Fibroblast of mammary gland (primary cell): ENCODE results near the gene TNFAIP8L1.
"Not testable (repeated sequence)": the region's sequence is repeated elsewhere in the genome, so short reads cannot be mapped to it uniquely, and the experiment has no call there.

Source experiments
- DNase-seq: peaks from one replicate; pipeline ENCODE4 v3.0.0-alpha.2; 2010; ENCODE audit warnings: low read depth
- H3K4me3 ChIP-seq: 2 replicates; pipeline ENCODE4 v1.5.1; 2011; ENCODE audit warnings: low read depth, mild to moderate bottlenecking, low read length, moderate library complexity; ENCODE audit not compliant: control insufficient read depth
- TF ChIP-seq, protein P1 (sequence below): conservative IDR thresholded peaks from 2 replicates; pipeline ENCODE4 v1.5.1; 2011; ENCODE audit warnings: low read depth, low read length, inconsistent platforms; ENCODE audit not compliant: control insufficient read depth, insufficient read depth

TNFAIP8L1 gene

DNA sequence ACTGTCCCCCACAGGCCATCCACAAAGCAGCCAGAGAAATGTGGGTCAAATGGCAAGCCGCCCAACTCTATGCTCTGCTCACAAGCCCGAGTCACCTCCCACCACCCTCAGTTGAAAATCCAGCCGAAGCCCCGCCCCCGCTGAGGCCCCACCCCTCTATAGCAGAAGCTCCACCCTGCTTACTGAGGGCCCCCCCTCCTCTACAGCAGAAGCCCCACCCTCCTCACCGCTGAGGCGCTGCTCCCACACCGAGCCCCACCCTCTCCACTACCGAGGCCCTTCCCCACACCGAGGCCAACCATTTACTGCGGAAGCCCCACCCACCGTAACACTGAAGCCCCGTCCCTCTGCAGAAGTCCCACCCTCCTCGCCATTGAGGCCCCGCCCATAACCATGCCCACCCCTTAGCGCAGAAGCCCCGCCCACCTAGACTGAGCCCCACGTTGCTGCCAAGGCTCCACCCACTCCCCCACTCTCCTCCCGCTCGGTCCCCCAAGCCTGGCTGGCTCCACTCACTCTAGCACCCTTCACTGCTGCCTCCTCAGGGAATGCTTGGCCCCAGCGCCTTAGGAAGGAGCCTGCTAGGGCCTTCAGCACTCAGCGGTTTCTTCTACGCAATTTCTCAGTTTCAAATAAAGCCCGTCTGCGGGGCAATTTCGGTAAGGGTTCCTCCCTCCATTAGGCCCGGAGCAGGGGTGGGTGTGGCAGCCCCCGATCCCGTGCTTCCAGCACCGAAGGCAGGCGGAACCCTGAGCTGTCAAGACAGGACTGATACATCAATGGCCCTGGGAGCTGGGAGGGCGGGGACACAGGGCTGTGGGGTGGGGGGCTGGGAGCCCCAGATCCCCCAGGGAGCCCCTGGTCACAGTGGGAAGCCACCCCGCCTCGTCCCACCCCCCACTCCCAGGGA lies 39.8 kb downstream of the TNFAIP8L1 start:
- DNase-seq: peak; percentile 55
- no peak overlapping the region for H3K4me3 ChIP-seq
- TF ChIP-seq, protein P1, sequence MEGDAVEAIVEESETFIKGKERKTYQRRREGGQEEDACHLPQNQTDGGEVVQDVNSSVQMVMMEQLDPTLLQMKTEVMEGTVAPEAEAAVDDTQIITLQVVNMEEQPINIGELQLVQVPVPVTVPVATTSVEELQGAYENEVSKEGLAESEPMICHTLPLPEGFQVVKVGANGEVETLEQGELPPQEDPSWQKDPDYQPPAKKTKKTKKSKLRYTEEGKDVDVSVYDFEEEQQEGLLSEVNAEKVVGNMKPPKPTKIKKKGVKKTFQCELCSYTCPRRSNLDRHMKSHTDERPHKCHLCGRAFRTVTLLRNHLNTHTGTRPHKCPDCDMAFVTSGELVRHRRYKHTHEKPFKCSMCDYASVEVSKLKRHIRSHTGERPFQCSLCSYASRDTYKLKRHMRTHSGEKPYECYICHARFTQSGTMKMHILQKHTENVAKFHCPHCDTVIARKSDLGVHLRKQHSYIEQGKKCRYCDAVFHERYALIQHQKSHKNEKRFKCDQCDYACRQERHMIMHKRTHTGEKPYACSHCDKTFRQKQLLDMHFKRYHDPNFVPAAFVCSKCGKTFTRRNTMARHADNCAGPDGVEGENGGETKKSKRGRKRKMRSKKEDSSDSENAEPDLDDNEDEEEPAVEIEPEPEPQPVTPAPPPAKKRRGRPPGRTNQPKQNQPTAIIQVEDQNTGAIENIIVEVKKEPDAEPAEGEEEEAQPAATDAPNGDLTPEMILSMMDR: no peak

DNA sequence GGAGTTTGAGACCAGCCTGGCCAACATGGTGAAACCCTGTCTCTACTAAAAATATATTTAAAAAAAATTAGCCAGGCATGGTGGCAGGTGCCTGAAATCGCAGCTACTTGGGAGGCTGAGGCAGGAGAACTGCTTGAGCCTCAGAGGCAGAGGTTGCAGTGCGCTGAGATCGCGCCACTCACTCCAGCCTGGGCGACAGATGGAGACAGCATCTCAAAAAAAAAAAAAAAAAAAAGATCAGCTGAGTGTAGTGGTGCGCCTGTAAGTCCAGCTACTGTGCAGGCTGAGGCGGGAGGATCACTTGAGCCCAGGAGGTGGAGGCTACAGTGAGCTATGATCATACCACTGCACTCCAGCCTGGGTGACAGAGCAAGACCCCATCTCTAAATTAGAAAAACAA lies 40.7 kb downstream of the TNFAIP8L1 start:
- not testable (repeated sequence) for H3K4me3 ChIP-seq, DNase-seq

DNA sequence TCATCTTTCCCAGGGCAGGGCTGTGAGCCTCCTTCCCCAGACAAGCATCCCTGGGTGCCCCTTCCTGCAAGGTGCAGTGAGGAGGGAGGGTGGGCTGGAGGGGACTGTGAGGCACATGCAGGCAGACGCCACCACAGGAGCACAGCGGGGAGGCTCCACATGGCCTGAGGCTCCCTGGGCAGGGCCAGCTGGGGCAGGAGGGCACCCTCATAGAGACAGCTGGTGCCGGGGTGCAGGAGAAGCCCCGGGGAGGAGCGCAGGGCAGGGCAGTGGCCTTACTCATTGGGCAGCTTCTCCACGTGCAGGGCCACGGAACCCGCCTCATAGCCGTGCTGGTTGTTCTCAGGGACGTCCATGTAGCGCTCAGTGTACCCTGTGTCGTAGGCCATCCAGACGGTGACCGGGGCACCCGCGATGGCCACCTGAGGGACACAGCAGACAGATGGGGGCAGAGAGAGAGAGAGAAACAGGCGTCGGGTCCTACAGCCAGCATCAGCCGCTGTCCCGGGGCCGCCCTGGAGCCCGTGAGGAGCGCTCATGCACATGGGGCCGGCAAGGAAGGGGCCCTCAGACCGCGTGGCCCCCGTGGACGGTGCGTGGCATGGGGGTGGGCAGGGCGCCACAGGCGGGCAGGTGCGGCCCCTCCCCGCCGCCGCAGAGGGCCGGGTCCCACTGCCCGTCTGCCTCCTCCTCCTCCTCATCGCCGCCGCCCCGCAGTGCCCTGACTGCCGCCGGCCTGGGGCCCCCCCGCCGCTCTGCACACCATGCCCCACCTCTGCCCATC lies 43.3 kb downstream of the TNFAIP8L1 start:
- TF ChIP-seq, protein P1: no peak
- H3K4me3 ChIP-seq: no peak overlapping the region
- no peak for DNase-seq

DNA sequence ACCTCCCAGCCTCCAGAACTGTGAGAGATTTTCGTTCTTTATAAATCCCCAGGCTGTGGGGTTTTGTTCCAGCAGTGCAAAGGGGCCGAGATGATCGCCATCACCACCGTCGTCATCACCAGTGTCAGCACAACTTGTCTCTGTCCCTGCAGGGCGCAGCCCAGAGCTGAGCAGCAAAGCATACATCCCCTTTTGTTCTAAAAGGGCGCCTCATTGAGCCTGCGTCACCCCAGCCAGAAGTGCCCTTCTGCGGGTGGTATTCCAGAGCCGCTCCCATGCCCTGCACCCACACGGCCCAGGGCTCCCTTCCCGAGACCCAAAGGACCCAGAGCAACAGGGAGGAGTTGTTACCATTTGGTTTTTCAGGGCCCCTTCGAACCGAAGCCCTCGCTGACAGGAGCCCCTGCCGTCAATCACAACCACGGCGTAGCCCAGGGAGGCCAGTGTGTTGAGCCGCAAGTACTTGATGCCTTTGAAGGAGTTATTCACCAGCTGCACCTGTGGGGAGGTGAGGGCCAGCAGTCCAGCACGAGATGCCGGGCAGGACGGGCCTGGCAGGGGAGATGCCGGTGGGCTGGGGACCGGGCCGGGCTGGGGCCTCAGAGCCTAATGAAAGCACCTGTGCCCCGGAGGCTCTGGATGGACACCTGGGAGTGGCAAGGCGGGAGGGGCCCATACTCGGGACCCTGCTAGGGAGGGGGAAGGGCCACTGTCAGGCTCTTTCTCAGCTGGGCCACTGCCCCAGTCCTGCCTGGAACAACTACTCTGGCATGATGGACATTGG lies 45.2 kb downstream of the TNFAIP8L1 start:
- TF ChIP-seq, protein P1: no peak
- no peak overlapping the region for H3K4me3 ChIP-seq
- DNase-seq: no peak

DNA sequence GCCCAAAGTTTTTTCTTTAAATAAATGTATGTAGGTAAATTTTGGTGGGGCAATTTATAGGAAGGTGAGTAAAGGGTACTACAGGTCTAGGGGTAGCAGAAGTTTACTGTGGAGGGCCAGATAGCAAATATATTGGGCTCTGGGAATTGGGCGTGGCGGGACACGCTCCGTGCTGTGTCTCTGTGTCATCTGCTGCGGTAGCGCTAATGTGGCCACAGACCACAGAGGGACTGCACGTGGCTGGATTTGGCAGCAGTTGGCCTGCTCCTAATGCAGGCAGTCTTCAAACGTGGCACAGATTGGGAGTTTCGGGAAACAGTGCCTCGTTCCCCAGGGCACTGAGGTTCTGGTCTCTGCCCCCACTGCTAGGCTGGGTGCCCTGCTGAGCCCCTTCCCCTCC lies 47.4 kb downstream of the TNFAIP8L1 start:
- TF ChIP-seq, protein P1: no peak
- DNase-seq: no peak

DNA sequence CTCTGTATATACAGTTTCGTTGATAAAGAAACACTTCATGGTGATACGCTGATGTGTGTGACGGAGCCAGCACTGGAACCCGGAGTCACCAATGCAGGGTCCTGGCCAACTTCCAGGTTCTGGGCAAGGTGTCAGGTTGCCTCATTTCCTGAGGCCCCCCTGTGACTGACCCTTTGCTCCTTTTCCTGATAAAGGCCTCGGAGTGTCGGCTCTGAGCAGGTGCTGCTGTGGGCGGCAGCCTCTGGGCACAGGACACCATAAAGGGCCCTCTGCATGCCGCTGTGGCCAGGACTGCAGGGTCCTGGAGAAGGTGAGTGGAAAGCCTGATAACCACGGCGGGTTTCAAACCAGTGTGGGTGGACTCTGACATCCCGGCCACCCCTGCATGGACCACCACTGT lies 48.1 kb downstream of the TNFAIP8L1 start:
- TF ChIP-seq, protein P1: no peak
- DNase-seq: no peak
- no peak overlapping the region for H3K4me3 ChIP-seq

More for the DNA sequence above, 47.4 kb downstream of the TNFAIP8L1 start:
- H3K4me3 ChIP-seq: no peak overlapping the region

DNA sequence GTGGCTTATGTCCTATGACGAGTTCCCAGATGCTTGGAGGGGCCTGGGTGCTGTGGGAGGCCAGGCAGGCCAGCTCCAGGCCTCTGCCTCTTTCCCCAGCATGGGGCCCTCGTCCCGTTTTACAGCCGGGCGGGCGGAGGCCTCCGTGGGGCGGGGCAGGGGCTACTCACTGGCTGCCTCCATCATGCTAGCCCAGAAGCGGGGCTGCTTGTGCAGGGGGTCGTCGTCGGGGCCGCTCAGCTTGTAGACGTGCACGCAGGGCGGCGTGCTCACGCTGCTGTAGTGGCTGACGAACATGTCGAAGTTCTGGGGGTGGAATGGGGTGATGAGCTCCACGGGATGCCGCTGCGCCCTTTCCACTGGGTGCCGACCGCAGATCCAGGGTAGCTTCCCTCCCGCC lies 49.3 kb downstream of the TNFAIP8L1 start:
- DNase-seq: no peak
- H3K4me3 ChIP-seq: no peak overlapping the region
- TF ChIP-seq, protein P1: no peak
